Stimulated activated CD8-positive, alpha-beta memory T cell treated with anti-CD3 and anti-CD28 coated beads, Interleukin-12 subunit alpha, Interleukin-12 subunit beta, amount 100 ng/mL, for 24 hours (primary cell): Measurements from ENCODE around the gene MT1M.
"Not testable (repeated sequence)": the region's sequence is repeated elsewhere in the genome, so short reads cannot be mapped to it uniquely, and the experiment has no call there.

ENCODE experiments used
- DNase-seq: peaks from one replicate; pipeline ENCODE4 v3.0.0-alpha.2; 2020; ENCODE audit errors: extremely low read depth

Gene MT1M

DNA sequence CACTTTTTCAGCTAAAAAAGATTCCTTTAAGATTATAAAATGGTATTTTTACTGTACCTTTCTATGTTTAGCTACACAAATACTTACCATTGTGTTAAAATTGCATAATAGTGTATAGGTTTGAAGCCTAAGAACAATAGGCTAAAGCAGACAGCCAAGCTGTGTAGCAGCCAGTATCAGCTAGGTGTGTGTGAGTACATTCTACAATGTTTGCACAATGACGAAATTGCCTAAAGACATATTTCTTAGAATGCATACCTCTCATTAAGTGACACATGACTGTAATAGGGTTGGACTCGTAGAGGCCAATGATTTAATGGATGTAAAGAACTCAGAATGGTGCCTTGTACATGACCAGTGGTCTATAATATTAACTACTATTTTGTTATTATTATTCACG is 17.4 kb downstream of the MT1M start:
- DNase-seq, result no peak

DNA sequence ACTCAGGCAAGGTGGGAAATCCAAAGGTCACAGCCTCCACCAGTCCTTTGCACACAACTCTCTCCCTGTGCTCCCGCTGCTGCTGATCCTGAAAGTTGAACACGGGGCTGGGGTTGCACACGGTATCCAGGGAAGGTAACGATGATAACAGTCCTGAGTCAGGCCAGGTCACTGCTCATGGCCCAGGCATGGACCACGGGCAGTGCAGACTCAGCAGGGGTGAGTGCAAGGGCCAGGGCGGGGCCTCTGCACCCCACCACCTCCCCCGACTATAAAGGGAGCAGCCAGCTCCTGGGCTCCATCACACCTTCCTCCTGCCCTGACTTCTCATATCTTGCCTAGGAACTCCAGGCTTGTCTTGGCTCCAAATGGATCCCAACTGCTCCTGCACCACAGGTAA is 19.1 kb downstream of the MT1M start, which contains the start of gene MT1B:
Gene MT1B (plus strand): TSS at position 301 of the 400 bp plus-strand sequence. CDS start 68 bp downstream, at position 369.
- DNase-seq, result no peak

GRCh38 chr16:56652600-56652999 is 20.1 kb downstream of the MT1M start:
- DNase-seq, result no peak

- DNase-seq, result no peak
Observed at GRCh38 chr16:56653218-56653617, 20.8 kb downstream of the MT1M start.

DNA sequence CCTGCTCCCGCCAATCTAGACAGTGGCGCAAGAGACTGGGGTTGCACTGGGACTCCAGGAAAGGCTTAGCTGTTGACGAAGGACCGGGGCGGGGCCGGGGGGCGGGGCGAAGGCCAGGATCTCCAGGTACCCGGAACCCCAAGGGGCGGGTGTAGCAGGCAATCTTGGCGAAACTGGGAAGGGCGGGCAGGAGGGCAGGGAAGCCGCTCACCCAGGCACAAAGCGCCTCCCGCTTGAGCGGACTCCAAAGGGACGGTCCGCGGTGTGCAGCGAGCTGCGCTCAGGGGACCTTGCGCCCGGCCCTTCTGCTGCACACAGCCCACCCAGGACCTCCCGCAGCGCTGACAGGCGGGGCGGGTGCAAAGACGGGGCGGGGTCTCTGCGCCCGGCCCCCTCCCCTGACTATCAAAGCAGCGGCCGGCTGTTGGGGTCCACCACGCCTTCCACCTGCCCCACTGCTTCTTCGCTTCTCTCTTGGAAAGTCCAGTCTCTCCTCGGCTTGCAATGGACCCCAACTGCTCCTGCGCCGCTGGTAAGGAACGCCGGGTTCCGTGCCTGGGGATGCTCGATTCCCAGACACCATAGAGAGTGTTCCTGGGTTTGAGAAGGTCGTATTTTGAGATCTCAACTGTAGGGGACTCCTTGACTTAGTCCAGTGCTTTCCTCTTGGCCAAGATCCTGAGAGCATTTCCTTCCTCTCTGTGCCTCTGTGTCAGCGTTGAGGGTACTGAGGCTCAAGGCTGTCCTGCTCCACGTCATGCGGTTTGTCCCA is 25.3 kb downstream of the MT1M start, which contains the start of gene MT1F:
Gene MT1F (plus strand): TSS at position 405 of the 772 bp plus-strand sequence. CDS start 100 bp downstream, at position 505.
- DNase-seq, result peak; percentile 41

GRCh38 chr16:56658327-56658875 is 25.9 kb downstream of the MT1M start:
- DNase-seq, result no peak

- DNase-seq, result no peak
Observed at GRCh38 chr16:56662357-56663354, 30.2 kb downstream of the MT1M start.

DNA sequence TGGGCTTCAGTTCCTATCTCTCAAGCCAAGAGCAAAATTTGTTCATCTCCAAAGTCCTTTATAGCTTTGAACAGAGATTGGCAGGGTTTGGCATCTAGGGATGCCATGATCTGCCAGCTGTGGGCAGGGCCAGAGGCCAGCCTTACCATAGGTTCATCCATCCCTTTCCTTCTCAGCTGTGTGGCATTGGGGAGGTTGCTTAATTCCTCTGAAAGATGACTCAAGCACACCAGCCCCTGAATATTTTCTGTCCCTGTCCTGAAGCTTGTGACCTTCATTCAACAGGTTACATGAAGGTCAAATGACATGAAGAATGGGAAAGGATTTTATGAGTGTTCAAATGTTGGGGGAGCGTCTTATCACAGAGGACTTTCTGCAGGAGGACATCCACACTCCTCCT is 32.0 kb downstream of the MT1M start:
- no peak for DNase-seq

- DNase-seq, result not testable (repeated sequence)
Observed at GRCh38 chr16:56665286-56666261, 33.1 kb downstream of the MT1M start.

- DNase-seq, result no peak
Observed at GRCh38 chr16:56667581-56668571, 35.4 kb downstream of the MT1M start, which contains the start of gene MT1G. Gene MT1G (minus strand): TSS chr16:56668065. CDS start chr16:56667993, 72 bp downstream.

DNA sequence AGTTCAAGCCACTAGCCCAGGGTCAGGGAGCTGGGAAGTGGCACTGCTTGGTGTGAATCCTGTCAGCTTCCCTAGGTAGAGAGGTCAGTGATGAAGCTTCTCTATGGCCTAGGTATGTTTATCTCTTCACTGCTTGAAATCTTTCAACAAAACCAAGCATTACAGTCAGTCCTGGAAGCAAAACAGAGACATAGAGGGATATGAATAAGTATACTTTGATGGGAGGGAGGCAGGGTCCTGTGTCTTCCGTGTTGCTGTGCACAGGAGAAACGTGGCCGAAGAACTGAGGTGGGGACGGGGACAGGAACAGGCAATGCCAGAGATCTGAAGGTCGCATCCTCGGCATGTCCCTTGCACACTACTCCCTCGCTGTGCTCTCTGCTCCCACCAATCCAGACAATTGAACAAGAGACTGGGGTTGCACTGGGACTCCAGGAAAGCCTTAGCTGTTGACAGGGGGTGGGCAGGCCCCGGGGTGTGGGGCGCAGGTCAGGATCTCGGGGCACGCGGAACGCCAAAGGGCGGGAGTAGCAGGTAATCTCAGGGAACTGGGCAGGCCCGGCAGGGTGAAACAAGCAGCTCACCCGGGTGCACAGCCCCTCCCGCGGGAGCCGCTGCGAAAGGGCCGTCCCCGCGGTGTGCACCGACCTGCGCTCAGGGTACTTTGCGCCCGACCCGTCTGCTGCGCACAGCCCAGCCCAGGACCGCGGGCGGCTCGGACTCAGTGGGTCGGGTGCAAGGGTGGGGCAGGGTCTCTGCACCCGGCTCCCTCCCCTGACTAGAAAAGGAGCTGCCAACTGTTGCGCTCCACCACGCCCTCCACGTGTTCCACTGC is 36.8 kb downstream of the MT1M start, which contains the start of gene MT1H:
Gene MT1H (plus strand): TSS at position 810 of the 835 bp plus-strand sequence. CDS start 71 bp downstream, outside the sequence.
- no peak for DNase-seq

DNA sequence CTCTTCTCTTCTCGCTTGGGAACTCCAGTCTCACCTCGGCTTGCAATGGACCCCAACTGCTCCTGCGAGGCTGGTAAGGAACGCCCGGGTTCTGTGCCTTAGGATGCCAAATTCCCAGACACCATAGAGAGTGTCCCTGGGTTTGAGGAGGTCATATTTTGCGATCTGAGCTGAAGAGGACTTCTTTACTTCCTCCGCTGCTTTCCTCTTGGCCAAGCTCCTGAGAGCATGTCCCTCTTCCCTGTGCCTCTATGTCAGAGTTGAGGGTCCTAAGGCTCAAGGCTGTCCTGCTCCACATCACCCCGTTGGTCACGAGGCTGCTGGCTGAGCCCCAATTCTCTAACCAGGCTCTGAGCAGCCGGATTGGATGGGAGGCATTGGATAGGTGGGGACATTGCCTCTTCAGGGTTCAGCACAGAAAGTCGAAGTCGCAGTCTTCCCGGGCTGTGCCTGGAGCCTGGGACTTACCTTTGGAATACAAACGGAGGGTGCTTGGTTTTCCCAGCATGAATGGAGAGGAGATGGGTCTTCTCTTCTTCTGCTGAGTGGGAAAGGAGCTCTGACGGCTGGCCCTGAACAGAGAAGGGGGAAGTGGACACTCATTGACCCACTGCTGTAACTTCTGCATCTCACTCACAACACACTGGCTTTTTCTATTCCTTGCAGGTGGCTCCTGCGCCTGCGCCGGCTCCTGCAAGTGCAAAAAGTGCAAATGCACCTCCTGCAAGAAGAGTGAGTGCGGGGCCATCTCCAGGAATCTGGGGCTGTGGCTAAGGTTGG is 37.6 kb downstream of the MT1M start:
- DNase-seq, result no peak

GRCh38 chr16:56670620-56670934 is 38.1 kb downstream of the MT1M start:
- no peak for DNase-seq

- DNase-seq, result not testable (repeated sequence)
Observed at GRCh38 chr16:56671691-56672090, 39.2 kb downstream of the MT1M start.

- not testable (repeated sequence) for DNase-seq
Observed at GRCh38 chr16:56672171-56672570, 39.7 kb downstream of the MT1M start.

- DNase-seq, result no peak
Observed at GRCh38 chr16:56672761-56673536, 40.5 kb downstream of the MT1M start.

- DNase-seq, result no peak
Observed at GRCh38 chr16:56673921-56674320, 41.5 kb downstream of the MT1M start.
